Measurements from ENCODE around the gene CWC15. TPM values are rescaled to one million over a fixed set of nuclear protein-coding genes. Genes with fewer than 3 reads are reported as not detected.

CWC15 gene
- total and polyA plus RNA-seq, 10 of the 15 experiments (the other 5 are each of a cell fraction or from before 2014, with no cell fraction given): 43.3 to 142 (median 75.1) TPM

DNA sequence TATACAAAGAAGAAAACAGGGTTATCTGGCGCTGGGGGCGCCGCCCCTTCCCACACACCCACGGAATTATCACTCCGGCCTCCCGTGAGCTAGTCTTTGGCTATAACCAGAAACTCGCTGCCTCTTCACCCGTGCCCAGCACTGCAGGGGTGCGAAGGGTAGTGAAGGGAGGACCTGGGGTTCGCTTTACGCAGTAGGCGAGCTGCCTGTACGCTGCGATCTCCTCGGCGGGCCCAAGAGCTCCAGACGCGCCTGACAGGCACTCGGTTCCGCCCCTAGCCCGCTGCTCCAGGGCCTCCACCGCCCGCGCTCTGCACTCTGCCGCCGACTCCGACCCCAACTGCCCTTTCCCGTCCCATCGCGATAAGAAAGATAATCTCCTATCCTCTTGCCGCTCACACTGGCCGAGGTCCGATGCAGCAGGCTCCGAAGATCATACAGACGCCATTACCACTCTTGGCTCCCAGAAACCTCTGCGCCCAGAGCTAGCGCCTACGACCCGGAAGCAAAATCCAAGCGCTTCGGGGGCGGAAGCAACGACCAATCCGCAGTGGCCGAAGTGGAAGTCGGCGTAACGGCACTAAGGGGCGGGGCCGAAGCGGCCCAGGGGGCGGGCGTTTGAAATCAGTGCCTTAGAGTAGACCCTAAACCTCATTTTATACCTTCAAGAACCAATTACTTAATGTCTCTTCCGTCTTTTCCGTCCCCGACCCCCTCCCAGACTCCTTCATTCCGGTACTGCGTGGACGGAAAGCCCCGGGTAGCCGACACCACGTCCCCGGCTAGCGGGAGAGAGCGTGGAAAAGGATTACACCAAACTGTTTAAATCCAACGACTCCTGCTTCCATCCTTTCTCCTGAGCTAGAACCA, at the start of gene CWC15, which contains the start of gene KDM4D (continued):
- no peak for TF ChIP-seq PBX3 (IDR thresholded peaks at IDR 0.05; ENCODE audit: insufficient replicate concordance, low read depth, low read length)
- TF ChIP-seq, protein P1, sequence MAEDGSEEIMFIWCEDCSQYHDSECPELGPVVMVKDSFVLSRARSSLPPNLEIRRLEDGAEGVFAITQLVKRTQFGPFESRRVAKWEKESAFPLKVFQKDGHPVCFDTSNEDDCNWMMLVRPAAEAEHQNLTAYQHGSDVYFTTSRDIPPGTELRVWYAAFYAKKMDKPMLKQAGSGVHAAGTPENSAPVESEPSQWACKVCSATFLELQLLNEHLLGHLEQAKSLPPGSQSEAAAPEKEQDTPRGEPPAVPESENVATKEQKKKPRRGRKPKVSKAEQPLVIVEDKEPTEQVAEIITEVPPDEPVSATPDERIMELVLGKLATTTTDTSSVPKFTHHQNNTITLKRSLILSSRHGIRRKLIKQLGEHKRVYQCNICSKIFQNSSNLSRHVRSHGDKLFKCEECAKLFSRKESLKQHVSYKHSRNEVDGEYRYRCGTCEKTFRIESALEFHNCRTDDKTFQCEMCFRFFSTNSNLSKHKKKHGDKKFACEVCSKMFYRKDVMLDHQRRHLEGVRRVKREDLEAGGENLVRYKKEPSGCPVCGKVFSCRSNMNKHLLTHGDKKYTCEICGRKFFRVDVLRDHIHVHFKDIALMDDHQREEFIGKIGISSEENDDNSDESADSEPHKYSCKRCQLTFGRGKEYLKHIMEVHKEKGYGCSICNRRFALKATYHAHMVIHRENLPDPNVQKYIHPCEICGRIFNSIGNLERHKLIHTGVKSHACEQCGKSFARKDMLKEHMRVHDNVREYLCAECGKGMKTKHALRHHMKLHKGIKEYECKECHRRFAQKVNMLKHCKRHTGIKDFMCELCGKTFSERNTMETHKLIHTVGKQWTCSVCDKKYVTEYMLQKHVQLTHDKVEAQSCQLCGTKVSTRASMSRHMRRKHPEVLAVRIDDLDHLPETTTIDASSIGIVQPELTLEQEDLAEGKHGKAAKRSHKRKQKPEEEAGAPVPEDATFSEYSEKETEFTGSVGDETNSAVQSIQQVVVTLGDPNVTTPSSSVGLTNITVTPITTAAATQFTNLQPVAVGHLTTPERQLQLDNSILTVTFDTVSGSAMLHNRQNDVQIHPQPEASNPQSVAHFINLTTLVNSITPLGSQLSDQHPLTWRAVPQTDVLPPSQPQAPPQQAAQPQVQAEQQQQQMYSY (CRISPR knock-in tag; IDR thresholded peaks at IDR 0.05): no peak
- TF ChIP-seq BCL11A (IDR thresholded peaks at IDR 0.05; ENCODE audit: low read depth, low read length): no peak
- TF ChIP-seq MYC (IDR thresholded peaks at IDR 0.05; ENCODE audit: insufficient read depth, insufficient read length, insufficient replicate concordance, low read length, severe bottlenecking): no peak
- TF ChIP-seq CREB1 (IDR thresholded peaks at IDR 0.05; ENCODE audit: low read depth): peak; percentile 76
- peak; percentile 91 for TF ChIP-seq TAF1 (IDR thresholded peaks at IDR 0.05; ENCODE audit: borderline replicate concordance, low read depth, low read length)
- 0 out of 4 replicates have a peak, but pooled peaks of 1 of the 2 experiments have one; percentile 2 for TF ChIP-seq BHLHE40 (IDR thresholded peaks at IDR 0.05; ENCODE audit: borderline replicate concordance in 1 of 2, low read depth in 2 of 2, low read length in 1 of 2)
- TF ChIP-seq CEBPB (IDR thresholded peaks at IDR 0.05; ENCODE audit: borderline replicate concordance in 1 of 2, low read depth in 2 of 2, low read length in 2 of 2): no peak; a peak in 1 of 4 replicates
- TF ChIP-seq, protein P2, sequence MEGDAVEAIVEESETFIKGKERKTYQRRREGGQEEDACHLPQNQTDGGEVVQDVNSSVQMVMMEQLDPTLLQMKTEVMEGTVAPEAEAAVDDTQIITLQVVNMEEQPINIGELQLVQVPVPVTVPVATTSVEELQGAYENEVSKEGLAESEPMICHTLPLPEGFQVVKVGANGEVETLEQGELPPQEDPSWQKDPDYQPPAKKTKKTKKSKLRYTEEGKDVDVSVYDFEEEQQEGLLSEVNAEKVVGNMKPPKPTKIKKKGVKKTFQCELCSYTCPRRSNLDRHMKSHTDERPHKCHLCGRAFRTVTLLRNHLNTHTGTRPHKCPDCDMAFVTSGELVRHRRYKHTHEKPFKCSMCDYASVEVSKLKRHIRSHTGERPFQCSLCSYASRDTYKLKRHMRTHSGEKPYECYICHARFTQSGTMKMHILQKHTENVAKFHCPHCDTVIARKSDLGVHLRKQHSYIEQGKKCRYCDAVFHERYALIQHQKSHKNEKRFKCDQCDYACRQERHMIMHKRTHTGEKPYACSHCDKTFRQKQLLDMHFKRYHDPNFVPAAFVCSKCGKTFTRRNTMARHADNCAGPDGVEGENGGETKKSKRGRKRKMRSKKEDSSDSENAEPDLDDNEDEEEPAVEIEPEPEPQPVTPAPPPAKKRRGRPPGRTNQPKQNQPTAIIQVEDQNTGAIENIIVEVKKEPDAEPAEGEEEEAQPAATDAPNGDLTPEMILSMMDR (IDR thresholded peaks at IDR 0.05 in 2 of 3, conservative IDR thresholded peaks at IDR 0.05 in 1 of 3; ENCODE audit: control insufficient read depth in 2 of 3, extremely low read depth in 1 of 3, insufficient read depth in 1 of 3, low read depth in 3 of 3, low read length in 3 of 3): no peak
- 0 out of 2 replicates have a peak, but pooled peaks have one; percentile 20 for TF ChIP-seq NFIC (IDR thresholded peaks at IDR 0.05; ENCODE audit: low read depth, low read length)
- TF ChIP-seq NR2F1 (conservative IDR thresholded peaks at IDR 0.05): no peak
- peak; percentile 83 for TF ChIP-seq SIN3A (IDR thresholded peaks at IDR 0.05; ENCODE audit: low read depth, low read length)
- TF ChIP-seq LARP7 (IDR thresholded peaks at IDR 0.05): no peak
- no peak for TF ChIP-seq ATF2 (IDR thresholded peaks at IDR 0.05; ENCODE audit: low read length)
- no peak; the same call in none of the 2 replicates for TF ChIP-seq ASH2L (IDR thresholded peaks at IDR 0.05; ENCODE audit: borderline replicate concordance, low read depth)
- TF ChIP-seq CHD2 (IDR thresholded peaks at IDR 0.05; ENCODE audit: borderline replicate concordance, low read depth, low read length): peak; percentile 84
- TF ChIP-seq SIX5 (IDR thresholded peaks at IDR 0.05; ENCODE audit: low read depth, low read length, severe bottlenecking): peak; percentile 67
- no peak for TF ChIP-seq BMI1 (IDR thresholded peaks at IDR 0.05; ENCODE audit: borderline replicate concordance)
- TF ChIP-seq NBN (IDR thresholded peaks at IDR 0.05): no peak
- peak; percentile 51 for TF ChIP-seq MXI1 (IDR thresholded peaks at IDR 0.05; ENCODE audit: low read depth, low read length)
- no peak for TF ChIP-seq HDGF (IDR thresholded peaks at IDR 0.05)
